RCC 7860 (cell line): ENCODE results near the gene ZBTB22.
"Not testable (repeated sequence)": the region's sequence is repeated elsewhere in the genome, so short reads cannot be mapped to it uniquely, and the experiment has no call there.

Source experiments
- DNase-seq: peaks from one replicate; pipeline ENCODE4 v3.0.0-alpha.2; 2015; ENCODE audit warnings: low spot score
- FAIRE-seq: peaks from 2 replicates; lab custom pipeline; 2012; peaks lifted over from hg19 to GRCh38; lab: Jason Lieb, UNC

The ZBTB22 gene, protein sequence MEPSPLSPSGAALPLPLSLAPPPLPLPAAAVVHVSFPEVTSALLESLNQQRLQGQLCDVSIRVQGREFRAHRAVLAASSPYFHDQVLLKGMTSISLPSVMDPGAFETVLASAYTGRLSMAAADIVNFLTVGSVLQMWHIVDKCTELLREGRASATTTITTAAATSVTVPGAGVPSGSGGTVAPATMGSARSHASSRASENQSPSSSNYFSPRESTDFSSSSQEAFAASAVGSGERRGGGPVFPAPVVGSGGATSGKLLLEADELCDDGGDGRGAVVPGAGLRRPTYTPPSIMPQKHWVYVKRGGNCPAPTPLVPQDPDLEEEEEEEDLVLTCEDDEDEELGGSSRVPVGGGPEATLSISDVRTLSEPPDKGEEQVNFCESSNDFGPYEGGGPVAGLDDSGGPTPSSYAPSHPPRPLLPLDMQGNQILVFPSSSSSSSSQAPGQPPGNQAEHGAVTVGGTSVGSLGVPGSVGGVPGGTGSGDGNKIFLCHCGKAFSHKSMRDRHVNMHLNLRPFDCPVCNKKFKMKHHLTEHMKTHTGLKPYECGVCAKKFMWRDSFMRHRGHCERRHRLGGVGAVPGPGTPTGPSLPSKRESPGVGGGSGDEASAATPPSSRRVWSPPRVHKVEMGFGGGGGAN

DNA sequence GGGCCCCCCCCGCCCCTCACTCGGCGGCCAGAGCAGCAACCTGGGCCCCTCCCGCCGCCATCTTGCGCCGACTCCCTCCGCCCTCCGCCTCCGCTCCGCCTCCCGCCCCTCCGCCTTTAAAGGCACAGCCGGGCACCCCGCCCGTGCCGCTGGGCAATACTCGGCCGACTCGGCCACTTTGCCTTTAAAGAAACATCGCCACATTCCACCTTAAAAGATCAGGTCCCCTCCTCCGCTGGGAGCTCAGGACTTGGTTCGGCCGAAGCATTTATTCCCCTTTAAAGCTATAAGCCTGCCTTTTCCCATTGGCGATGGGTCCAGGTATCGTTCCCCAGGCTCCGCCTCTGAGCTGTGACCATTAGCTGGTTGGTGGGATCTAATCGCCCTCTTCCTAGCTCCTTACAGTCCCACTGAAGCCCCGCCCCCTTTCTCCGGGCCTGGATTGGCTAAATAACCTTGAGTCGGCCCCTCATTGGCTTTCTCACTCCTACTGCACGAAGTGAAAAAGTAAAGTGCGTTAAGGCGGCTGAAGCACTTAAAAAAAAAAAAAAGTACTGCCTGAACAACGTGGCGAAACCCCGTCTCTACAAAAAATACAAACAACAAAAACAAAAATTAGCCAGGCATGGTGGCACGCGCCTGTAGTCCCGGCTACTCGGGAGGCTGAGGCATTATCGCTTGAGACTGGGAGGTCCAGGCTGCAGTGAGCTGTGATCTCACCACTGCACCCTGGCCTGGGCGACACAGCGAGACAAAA, at the start of gene ZBTB22:
Gene ZBTB22, minus strand, starts transcription at position 76 of the 757 bp plus-strand sequence. CDS start 828 bp downstream, outside the sequence.
- peak; percentile 84 for FAIRE-seq
- peak; percentile 88 for DNase-seq

DNA sequence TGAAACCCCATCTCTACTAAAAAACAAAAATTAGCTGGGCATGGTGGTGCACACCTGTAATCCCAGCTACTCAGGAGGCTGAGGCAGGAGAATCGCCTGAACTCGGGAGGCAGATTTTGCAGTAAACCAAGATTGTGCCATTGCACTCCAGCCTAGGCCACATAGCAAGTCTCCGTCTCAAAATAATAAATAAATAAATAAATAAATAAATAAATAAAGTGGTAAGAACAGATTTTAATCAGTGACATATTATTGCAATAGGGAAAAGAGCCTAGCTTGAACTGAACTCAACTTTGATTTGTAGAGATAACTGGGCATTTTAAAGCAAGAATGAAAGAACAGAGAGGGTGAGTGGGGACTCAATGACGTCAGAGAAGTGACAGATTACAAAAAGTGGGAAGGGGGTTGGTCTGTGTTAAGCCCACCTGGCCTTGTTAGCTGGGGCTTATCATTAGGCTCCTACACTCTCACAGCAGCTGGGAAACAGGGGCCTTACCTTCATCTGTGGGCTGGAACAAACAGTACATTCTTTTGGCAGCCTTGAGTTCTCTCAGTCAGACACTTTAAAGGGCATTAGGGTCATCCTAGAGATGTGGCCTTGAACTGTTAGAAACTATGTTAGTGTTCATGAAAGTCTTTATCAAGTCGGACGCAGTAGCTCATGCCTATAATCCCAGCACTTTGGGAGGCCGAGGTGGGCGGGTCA, 49.6 kb upstream of the ZBTB22 start:
- DNase-seq (no peak), FAIRE-seq (no peak)

DNA sequence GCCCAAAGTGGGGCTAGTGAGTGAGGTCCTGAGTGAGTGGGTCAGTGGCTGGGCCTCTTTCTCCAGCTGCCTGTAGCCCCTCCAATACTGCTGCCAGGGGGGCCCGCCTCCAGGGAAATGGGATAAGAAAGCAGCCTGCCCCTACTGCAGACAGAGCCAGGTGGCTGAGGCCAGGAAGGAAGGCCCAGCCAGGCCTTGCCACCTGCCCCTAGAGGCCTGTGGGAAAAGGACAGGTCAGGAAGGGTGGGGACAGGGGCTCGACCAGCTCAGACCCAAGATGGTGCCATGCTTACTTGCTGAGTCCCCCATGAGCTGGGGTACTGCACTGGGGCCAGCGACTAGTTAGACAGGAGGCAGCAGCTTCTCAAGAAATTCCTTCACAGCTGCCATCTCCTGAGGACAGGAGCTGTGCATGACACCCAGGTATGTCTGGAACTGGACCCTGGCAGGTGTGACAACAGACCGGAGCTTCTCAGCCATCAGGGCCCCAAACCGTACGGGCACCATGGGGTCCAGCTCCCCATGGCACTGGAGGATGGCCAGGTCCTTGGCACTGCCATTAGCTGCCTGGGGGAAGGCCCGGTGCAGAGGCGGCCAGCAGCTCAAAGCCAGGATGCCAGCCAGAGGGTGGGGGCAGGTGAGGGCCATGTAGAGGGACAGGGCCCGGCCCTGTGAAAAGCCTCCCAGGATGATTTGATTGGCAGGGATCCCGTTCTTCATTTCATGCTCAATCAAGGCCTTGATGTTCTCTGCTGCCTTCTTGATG, 47.8 kb upstream of the ZBTB22 start:
- not testable (repeated sequence) for DNase-seq, FAIRE-seq

DNA sequence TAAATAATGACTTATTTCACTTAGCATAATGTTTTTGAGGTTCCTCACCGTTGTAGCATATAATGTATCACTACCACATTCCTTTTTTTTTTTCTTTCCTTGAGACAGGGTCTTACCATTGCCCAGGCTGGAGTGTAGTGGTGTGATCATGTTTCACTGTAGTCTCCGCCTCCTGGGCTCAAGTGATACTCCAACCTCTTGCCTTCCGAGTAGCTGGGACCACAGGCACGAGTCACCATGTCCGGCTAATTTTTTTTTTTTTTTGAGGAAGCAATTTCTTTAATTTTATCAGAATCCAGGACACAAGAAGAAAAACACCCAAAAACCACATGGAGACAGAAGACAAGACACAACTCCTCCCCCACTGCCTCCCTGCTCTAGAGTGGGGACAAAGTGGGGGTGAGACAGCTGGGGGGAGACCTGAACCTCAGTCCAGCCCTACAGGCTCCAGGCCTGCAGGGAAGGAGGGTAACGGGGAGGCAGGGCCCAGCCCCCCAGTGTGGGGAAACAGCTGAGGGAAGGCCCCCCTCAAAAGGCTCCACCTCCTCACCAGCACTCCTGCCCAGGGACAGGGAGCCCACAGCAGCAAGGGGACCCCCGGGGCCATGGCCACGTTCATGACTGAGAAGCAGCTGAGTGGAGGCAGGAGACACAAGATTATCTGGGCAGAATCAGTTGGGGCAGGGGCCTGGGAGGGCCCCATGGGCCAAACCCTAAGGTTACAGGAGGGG, 47.1 kb upstream of the ZBTB22 start:
- not testable (repeated sequence) for DNase-seq, FAIRE-seq

DNA sequence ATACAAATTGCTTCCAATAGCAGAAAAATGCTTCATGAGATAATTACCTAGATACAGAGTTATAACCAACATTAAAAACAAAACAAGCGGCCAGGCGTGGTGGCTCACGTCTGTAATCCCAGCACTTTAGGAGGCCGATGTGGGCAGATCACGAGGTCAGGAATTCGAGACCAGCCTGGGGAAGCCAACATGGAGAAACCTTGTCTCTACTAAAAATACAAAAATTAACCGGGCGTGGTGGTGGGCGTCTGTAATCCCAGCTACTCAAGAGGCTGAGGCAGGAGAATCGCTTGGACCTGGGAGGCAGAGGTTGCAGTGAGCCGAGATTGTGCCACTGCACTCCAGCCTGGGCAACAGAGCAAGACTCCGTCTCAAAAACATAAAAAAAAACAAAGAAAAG, 45.9 kb upstream of the ZBTB22 start:
- not testable (repeated sequence) for FAIRE-seq, DNase-seq

DNA sequence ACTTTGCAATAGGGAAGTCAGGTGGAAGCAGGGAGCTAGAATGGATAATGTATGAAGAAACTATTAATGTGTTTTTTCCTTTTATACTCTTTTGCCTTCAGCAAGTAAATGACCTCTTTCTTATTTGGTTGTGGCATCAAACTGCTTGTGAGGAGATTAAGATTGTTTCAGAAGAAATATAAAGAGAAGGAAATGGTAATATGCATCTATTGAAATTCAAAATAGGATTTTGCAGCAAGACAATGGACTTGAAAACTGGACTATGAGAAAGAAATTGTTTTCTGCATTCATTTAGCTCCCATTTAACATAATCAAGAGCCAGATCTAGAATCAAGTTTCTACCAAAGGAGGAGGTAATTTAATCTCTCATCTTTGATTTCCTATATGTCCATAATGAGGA, 41.8 kb upstream of the ZBTB22 start:
- FAIRE-seq (no peak), DNase-seq (no peak)

DNA sequence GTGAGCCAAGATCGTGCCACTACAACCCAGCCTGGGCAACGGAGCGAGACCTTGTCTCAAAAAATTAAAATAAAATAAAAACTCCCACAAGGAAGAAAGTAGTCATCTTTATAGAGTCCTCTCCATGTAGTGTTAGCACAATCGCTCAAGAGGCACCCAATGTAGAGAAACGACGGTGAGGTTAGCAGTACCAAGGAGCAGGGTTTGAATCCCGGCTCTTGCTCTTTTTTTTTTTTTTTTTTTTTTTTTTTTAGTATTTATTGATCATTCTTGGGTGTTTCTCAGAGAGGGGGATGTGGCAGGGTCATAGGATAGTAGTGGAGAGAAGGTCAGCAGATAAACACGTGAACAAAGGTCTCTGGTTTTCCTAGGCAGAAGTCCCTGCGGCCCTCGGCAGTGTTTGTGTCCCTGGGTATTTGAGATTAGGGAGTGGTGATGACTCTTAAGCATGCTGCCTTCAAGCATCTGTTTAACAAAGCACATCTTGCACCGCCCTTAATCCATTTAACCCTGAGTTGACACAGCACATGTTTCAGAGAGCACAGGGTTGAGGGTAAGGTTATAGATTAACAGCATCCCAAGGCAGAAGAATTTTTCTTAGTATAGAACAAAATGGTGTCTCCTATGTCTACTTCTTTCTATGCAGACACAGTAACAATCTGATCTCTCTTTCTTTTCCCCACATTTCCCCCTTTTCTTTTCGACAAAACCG, 39.8 kb upstream of the ZBTB22 start:
- DNase-seq, FAIRE-seq: not testable (repeated sequence)

DNA sequence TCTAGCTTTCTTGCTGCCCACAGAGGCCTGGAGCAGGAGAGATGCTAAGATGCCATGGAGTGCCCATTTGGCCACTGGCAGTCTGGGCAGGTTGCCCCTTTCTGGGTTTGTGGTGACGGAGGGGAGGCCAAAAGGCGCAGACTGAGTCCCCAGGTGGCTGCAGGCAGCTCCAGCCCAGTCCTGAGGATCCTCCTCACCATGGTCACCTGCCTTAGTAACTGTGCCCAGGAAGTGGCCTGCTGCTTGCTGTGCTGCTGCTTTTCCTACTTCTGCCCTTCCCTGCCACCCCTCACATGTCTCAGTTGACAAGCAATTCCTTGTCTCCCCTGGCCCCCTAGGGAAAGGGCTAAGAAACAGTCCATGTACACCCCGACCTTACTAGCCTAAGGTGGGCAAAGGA, 38.8 kb upstream of the ZBTB22 start:
- DNase-seq (no peak), FAIRE-seq (no peak)

DNA sequence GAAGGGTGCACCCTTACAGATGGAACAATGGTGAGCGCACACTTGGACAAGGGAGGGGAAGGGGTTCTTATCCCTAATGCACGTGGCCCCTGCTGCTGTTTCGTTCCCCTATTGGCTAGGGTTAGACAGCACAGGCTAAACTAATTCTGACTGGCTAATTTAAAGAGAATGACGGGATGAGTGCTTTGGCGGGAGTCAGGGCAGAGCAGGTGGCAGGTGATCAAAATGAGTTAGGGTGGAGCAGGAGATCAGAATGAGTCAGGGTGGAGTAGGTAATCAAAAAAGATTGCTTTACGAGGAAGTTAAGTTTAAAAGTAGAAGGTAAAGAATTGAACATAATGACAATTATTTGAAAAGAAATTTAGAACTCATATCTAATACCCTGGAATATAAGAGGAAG, 38.3 kb upstream of the ZBTB22 start:
- not testable (repeated sequence) for FAIRE-seq, DNase-seq

DNA sequence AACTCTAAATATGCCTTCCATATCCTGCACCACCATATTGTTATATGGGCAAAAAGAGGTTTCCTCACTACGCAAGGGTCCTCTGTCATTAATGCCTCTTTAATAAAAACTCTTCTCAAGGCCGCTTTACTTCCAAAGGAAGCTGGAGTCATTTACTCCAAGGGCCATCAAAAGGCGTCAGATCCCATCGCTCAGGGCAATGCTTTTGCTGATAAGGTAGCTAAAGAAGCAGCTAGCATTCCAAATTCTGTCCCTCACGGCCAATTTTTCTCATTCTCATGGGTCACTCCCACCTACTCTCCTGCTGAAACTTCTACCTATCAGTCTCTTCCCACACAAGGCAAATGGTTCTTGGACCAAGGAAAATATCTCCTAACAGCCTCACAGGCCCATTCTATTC, 30.3 kb upstream of the ZBTB22 start:
- FAIRE-seq (no peak), DNase-seq (no peak)

DNA sequence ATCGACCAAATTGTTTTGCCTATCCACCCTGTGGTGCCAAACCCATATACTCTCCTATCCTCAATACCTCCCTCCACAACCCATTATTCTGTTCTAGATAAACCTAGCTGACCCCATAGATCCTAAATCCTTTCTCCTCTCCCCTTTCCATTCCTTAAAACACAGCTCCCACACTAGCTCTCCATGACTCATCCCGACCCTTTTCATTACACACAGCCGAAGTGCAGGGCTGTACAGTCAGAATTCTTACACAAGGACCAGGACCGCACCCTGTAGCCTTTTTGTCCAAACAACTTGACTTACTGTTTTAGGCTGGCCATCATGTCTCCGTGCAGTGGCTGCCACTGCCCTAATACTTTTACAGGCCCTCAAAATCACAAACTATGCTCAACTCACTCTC, 29.4 kb upstream of the ZBTB22 start:
- not testable (repeated sequence) for DNase-seq, FAIRE-seq

DNA sequence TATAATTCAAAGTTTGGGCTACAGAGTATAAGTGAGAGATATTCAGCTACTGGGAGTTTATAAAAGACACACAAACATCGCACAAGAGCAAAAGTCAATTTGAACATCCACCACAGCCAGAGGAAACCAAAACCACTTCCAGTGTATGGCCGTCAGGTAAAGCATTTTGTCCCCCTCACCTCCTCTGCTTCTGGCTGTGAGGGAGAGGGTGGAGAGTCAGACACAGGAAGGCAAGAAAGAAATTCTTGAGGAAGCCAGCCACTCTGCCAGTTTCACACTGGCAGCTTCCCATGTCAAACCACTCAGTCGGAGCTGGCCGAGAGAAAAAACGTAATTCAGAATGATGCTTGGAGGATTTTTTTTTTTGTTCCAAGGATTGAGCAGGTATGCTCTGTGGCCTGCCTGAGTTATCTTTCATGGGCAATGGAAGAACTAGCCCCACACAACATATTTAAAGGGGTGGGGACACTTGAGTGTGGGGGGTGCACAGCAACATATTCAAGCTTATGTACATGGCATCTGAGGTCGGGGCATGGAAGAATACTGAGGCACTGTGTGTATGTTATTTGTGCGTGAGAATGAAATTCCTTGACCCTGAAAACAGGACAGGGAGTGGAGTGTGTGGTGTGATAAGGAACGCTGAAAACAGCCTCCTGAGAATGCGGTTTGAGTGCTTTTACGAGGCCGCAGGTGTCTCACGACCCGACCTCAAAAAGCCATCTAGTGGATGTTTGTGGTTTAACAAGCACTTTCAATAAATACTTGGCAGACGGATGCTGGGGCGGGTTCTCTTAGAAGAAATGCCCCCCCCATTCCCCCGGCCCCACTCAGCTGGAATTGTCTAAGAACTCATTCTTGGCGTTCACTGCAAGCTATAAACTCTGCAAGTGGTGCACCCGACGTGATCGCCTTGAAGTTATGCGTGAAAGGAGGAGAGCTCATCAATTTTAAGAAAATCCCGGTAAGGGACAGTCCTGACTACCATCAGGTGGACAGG, 27.5 kb upstream of the ZBTB22 start:
- FAIRE-seq: no peak

DNA sequence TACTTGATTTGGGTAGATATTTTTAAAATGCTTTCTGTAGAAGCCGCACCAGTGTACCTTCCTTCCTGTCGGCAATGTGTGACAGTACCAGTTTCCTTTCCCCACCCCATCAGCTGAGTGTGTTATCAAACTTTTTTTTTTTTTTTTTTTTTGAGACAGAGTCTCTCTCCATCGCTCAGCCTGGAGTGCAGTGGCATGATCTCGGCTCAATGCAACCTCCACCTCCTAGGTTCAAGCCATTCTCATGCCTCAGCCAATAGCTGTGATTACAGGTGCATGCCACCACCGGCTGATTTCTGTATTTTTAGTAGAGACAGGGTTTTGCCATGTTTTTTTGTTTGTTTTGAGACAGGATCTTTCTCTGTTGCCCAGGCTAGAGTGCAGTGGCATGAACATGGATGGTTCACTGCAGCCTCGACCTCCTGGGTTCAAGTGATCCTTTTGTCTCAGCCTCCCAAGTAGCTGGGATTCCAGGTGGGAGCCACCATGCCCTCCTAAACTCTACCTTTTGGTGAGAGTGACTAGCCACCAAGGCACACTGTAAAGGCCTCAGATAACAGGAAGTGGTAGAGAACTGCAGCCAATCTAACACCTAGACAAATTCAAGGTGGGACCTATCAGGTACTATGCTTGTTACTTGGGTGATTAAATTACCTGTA, 26.5 kb upstream of the ZBTB22 start:
- DNase-seq (no peak), FAIRE-seq (no peak)

More for the DNA sequence above, 27.5 kb upstream of the ZBTB22 start:
- DNase-seq: peak; percentile 47

DNA sequence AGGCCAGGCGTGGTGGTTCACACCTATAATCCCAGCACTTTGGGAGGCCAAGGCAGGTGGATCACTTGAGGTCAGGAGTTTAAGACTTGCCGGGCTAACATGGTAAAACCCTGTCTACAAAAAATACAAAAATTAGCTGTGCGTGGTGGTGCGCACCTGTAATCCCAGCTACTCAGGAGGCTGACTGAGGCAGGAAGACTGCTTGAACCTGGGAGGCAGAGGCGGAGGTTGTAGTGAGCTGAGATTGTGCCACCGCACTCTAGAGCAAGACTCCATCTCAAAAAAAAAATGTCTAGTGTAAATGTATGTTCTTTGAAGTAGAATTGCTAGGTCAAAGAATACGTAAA, 26.0 kb upstream of the ZBTB22 start:
- not testable (repeated sequence) for FAIRE-seq, DNase-seq

DNA sequence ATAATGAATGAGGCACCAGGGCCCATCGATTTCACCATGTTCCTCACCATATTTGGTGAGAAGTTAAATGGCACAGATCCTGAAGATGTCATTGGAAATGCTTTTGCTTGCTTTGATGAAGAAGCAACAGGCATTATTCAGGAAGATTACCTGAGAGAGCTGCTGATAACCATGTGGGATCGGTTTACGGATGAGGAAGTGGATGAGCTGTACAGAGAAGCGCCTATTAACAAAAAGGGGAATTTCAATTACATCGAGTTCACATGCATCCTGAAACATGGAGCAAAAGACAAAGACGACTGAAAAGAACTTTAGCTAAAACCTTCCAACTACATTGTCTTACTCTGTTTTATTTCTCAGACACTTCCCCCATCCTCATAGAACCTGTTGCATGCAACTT, 21.6 kb upstream of the ZBTB22 start:
- FAIRE-seq (no peak), DNase-seq (no peak)

DNA sequence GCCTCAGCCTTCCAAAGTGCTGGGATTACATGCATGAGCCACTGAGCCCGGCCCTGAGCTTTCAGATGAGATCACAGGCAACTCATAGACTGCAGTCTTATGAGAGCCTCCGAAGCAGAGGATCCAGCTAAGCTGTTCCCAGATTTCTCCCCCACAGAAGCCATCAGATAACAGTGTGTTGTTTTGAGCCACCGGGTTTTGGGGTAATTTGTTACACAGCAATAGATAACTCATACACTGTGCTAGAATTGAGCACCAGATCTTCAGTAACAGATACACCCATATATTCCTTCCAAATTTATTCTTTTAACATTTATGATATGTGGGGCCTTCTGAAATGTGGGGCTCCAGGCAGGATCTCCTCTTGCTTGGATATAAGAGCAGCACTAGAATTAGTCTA, 19.0 kb upstream of the ZBTB22 start:
- no peak for FAIRE-seq
- DNase-seq: no peak

DNA sequence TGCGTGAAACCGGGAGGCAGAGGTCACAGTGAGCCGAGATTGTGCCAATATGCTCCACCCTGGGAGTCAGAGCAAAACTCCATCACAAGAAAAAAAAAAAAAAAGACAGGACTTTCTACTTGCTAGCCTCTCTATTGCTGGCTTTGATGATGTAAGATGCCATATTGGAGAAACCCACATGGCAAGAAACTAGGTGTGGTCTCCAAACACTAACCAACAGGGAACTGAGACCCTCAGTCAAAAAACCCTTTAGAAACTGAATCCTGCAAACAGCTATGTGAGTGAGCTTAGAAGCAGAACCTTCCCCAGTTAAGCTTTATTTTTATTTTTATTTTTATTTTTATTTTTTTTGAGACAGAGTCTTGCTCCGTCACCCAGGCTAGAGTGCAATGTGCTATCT, 18.4 kb upstream of the ZBTB22 start:
- no peak for FAIRE-seq

More for the DNA sequence above, 18.4 kb upstream of the ZBTB22 start:
- no peak for DNase-seq
